ENCODE data around the gene CLMP. TPM values are rescaled to one million over a fixed set of nuclear protein-coding genes. Genes with fewer than 3 reads are reported as not detected.

The CLMP gene
- total and polyA plus RNA-seq, 9 of the 15 experiments (the other 6 are each of a cell fraction or from before 2014, with no cell fraction given), result 0.02 to 0.15 (median 0.03) TPM; not detected in 6

- Histone ChIP-seq H3K27me3 (ENCODE audit: control insufficient read depth in 2 of 2, insufficient read depth in 2 of 2, low read length in 2 of 2) (peaks cover 0 to 25% of the 10 kb centered on the region in 2 experiments; a peak in 2 of 5 replicates), H3K4me1 (replicated peaks in 1 of 2; ENCODE audit: control insufficient read depth in 2 of 2, insufficient read depth in 2 of 2, low read length in 2 of 2) (no peaks in the 10 kb centered on the region), H2AFZ (ENCODE audit: low read depth, low read length) (no peak overlapping the region), H3K4me2 (ENCODE audit: insufficient read depth, low read length) (no peak overlapping the region), H3K9ac (ENCODE audit: insufficient read depth in 1 of 2, low read depth in 2 of 2, low read length in 2 of 2) (no peak overlapping the region), H3K79me2 (ENCODE audit: control insufficient read depth, insufficient read depth, low read length) (no peaks in the 10 kb centered on the region), H3K36me3 (ENCODE audit: control insufficient read depth, insufficient read depth, low read length) (no peaks in the 10 kb centered on the region), H3K9me1 (ENCODE audit: control insufficient read depth, insufficient read depth, low read length) (no peaks in the 10 kb centered on the region), H4K20me1 (replicated peaks; ENCODE audit: control insufficient read depth, insufficient read depth, low read length) (no peaks in the 10 kb centered on the region), H3K4me3 (no peak overlapping the region), H3K27ac (ENCODE audit: extremely low read depth, low read depth, low read length) (no peak overlapping the region), H3K9me3 (replicated peaks; ENCODE audit: control insufficient read depth, insufficient read depth, low read depth, low read length) (no peaks in the 10 kb centered on the region)
- in situ Hi-C loops (cut with MboI) (no loop called here), intact Hi-C loops (cut with micrococcal nuclease) (no loop called here)
- 0% methylated on average over 1 of the region's 1 CpG for WGBS (ENCODE audit: insufficient coverage, low coverage, missing lambda C conversion rate)
- ChIA-PET POLR2A (no interaction called here), CTCF (ENCODE audit: low intra/inter-chr PET ratio) (no interaction called here)
- FAIRE-seq, result no peak
- DNase-seq (ENCODE audit: extremely low read depth in 1 of 4, low spot score in 3 of 4), result no peak
- no TSS peak for BruUV-seq (replicated peaks)
- ATAC-seq, result no peak
- TF ChIP-seq ZKSCAN1 (IDR thresholded peaks at IDR 0.05; ENCODE audit: low read depth, low read length), result no peak
- TF ChIP-seq ZKSCAN8 (CRISPR knock-in tag; IDR thresholded peaks at IDR 0.05), result no peak
- TF ChIP-seq MYC (IDR thresholded peaks at IDR 0.05; ENCODE audit: low read depth, low read length), result no peak
- no peak for TF ChIP-seq MYC (CRISPR knock-in tag; IDR thresholded peaks at IDR 0.05; ENCODE audit: borderline replicate concordance, low read depth)
- TF ChIP-seq KDM4B (IDR thresholded peaks at IDR 0.05; ENCODE audit: borderline replicate concordance in 2 of 2, low read depth in 1 of 2), result no peak
- no peak for TF ChIP-seq MXD1 (CRISPR knock-in tag; IDR thresholded peaks at IDR 0.05; ENCODE audit: borderline replicate concordance, poor library complexity, severe bottlenecking)
- TF ChIP-seq MNT (conservative IDR thresholded peaks at IDR 0.05), result no peak
- no peak for TF ChIP-seq ZBTB40 (IDR thresholded peaks at IDR 0.05)
- no peak for TF ChIP-seq ZBTB40 (CRISPR knock-in tag; IDR thresholded peaks at IDR 0.05)
- no peak for TF ChIP-seq PRMT5 (CRISPR knock-in tag; IDR thresholded peaks at IDR 0.05)
- TF ChIP-seq ARHGAP35 (IDR thresholded peaks at IDR 0.05; ENCODE audit: partially characterized antibody), result no peak
- no peak for TF ChIP-seq EP300 (IDR thresholded peaks at IDR 0.05; ENCODE audit: low read length)
- TF ChIP-seq ZNF232 (CRISPR knock-in tag; IDR thresholded peaks at IDR 0.05), result no peak
These were observed 16.9 kb downstream of the CLMP start for GRCh38 chr11:123178186-123178585.

Measured in K562 (cell line).